CD14-positive monocyte (primary cell): ENCODE results near the gene TSPAN32. TPM values are rescaled to one million over a fixed set of nuclear protein-coding genes. Genes with fewer than 3 reads are reported as not detected.

ENCODE experiments used
- DNase-seq, 3 donors: peaks; one replicate each; pipeline ENCODE4 v3.0.0-alpha.2; 2011 to 2022
- H2AFZ ChIP-seq: 2 replicates; pipeline ENCODE4 v1.6.0; 2012; ENCODE audit warnings: mild to moderate bottlenecking, low read depth, low read length, inconsistent platforms; ENCODE audit not compliant: insufficient read depth, poor library complexity, severe bottlenecking
- H3K27ac ChIP-seq, 2 donors: 1 replicate in 1 of 2; 2 replicates in 1 of 2; pipeline ENCODE4 v1.5.1; 2012 to 2013; ENCODE audit warnings: low read length in 2 of 2, control low read depth in 1 of 2, inconsistent platforms in 1 of 2, low read depth in 1 of 2, mild to moderate bottlenecking in 1 of 2
- H3K27me3 ChIP-seq, 2 donors: one replicate each; pipeline versions ENCODE4 v1.6.0 to v1.6.1; 2011 to 2013; ENCODE audit warnings: low read length in 2 of 2; ENCODE audit not compliant: control insufficient read depth in 2 of 2, insufficient read depth in 2 of 2
- H3K36me3 ChIP-seq, 2 donors: replicated peaks in 1 of 2; 1 replicate in 1 of 2; 2 replicates in 1 of 2; pipeline versions ENCODE4 v1.5.1 to v1.6.1; 2012 to 2013; ENCODE audit warnings: low read length in 2 of 2, control low read depth in 1 of 2, inconsistent platforms in 1 of 2, mild to moderate bottlenecking in 1 of 2; ENCODE audit not compliant: insufficient read depth in 2 of 2, control insufficient read depth in 1 of 2
- H3K4me1 ChIP-seq, 2 donors: 1 replicate in 1 of 2; 2 replicates in 1 of 2; pipeline versions ENCODE4 v1.5.1 to v1.6.1; 2012 to 2013; ENCODE audit warnings: low read length in 2 of 2, control low read depth in 1 of 2, inconsistent platforms in 1 of 2, mild to moderate bottlenecking in 1 of 2, moderate library complexity in 1 of 2; ENCODE audit not compliant: insufficient read depth in 2 of 2, control insufficient read depth in 1 of 2
- H3K4me2 ChIP-seq: replicated peaks from 2 replicates; pipeline ENCODE3; 2012; ENCODE audit warnings: low read length, moderate library complexity, mild to moderate bottlenecking; ENCODE audit not compliant: poor library complexity, severe bottlenecking; ENCODE audit errors: extremely low read depth
- H3K4me3 ChIP-seq, 3 experiments: fragments of 200-600 bp in 1 of 3; sonication (generic) in 1 of 3; replicated peaks in 1 of 3; 1 replicate in 2 of 3; 2 replicates in 1 of 3; pipeline ENCODE4 v1.5.1; 2011 to 2013; ENCODE audit warnings: low read length in 3 of 3, mild to moderate bottlenecking in 3 of 3, control low read depth in 2 of 3, low read depth in 2 of 3, inconsistent platforms in 1 of 3, moderate library complexity in 1 of 3
- H3K79me2 ChIP-seq: 2 replicates; pipeline ENCODE4 v1.6.0; 2012; ENCODE audit warnings: mild to moderate bottlenecking, control low read depth, inconsistent platforms, low read length, moderate library complexity; ENCODE audit not compliant: insufficient read depth
- H3K9ac ChIP-seq: 2 replicates; pipeline ENCODE4 v1.6.0; 2017; ENCODE audit warnings: low read length, mild to moderate bottlenecking; ENCODE audit not compliant: insufficient read depth, poor library complexity, severe bottlenecking
- H3K9me3 ChIP-seq, 2 donors: replicated peaks in 1 of 2; 1 replicate in 1 of 2; 2 replicates in 1 of 2; pipeline versions ENCODE4 v1.5.1 to v1.6.1; 2012 to 2013; ENCODE audit warnings: low read length in 2 of 2, control low read depth in 1 of 2; ENCODE audit not compliant: control insufficient read depth in 1 of 2, insufficient read depth in 1 of 2
- H4K20me1 ChIP-seq: 2 replicates; pipeline ENCODE4 v1.6.0; 2012; ENCODE audit warnings: mild to moderate bottlenecking, low read length, control low read depth, moderate library complexity; ENCODE audit not compliant: insufficient read depth
- H3K27ac Mint-ChIP-seq, 7 donors: one replicate each; pipeline ENCODE4 v1.8.0; 2020; ENCODE audit warnings: mild to moderate bottlenecking in 7 of 7, mixed read lengths in 7 of 7, moderate library complexity in 6 of 7, inconsistent platforms in 2 of 7
- H3K27me3 Mint-ChIP-seq, 3 donors: one replicate each; pipeline ENCODE4 v1.8.0; 2021 to 2022; ENCODE audit warnings: low read depth in 3 of 3, mild to moderate bottlenecking in 3 of 3, mixed read lengths in 3 of 3, moderate library complexity in 3 of 3, inconsistent platforms in 1 of 3
- H3K36me3 Mint-ChIP-seq, 2 donors: one replicate each; pipeline ENCODE4 v1.8.0; 2020; ENCODE audit warnings: mixed read lengths in 2 of 2, inconsistent platforms in 1 of 2, mild to moderate bottlenecking in 1 of 2
- H3K4me1 Mint-ChIP-seq: one replicate; pipeline ENCODE4 v1.8.0; 2020; ENCODE audit warnings: mild to moderate bottlenecking, mixed read lengths
- H3K4me3 Mint-ChIP-seq, 2 donors: one replicate each; pipeline ENCODE4 v1.8.0; 2020; ENCODE audit warnings: mild to moderate bottlenecking in 2 of 2, mixed read lengths in 2 of 2, moderate library complexity in 1 of 2
- H3K9me3 Mint-ChIP-seq, 7 donors: one replicate each; pipeline ENCODE4 v1.8.0; 2020 to 2022; ENCODE audit warnings: mixed read lengths in 7 of 7, mild to moderate bottlenecking in 6 of 7, moderate library complexity in 6 of 7, inconsistent platforms in 2 of 7
- CTCF ChIP-seq: fragments of 200-600 bp; IDR thresholded peaks from one replicate; pipeline ENCODE4 v1.8.0; 2022; ENCODE audit warnings: antibody characterized with exemption, mild to moderate bottlenecking
- WGBS: methylation state at CpG from one replicate; pipeline ENCODE4 v1.1.5; 2013; ENCODE audit warnings: missing lambda C conversion rate; ENCODE audit not compliant: insufficient coverage; 5-methylcytosine and 5-hydroxymethylcytosine counted together
- intact Hi-C, 2 donors: fragments of 100-400 bp; cut with micrococcal nuclease; formaldehyde crosslinking; loops; one replicate each; pipeline versions ENCODE4 v1.15.0 to v1.15.1; 2023
- polyA plus RNA-seq, 3 donors: library from polyadenylated mRNA; depleted of rRNA in 1 of 3; unstranded in 2 of 3; stranded (reverse) in 1 of 3; fragments of 300-500 nt in 2 of 3; fragments of >200 nt in 1 of 3; fragmentation: Illumina TruSeq in 2 of 3; gene quantifications; 1 replicate in 2 of 3; 2 replicates in 1 of 3; pipeline ENCODE4 v1.2.3, GENCODE V29; 2012 to 2021

Gene TSPAN32
- polyA plus RNA-seq, 3 donors, result 34.8 to 136 (median 82.5) TPM

- Histone ChIP-seq H3K4me2 (no peak overlapping the region), H2AFZ (no peak overlapping the region), H3K4me1 (peaks cover 40 to 53% of the 10 kb centered on the region in 2 donors), H3K79me2 (peaks cover 46% of the 10 kb centered on the region), H3K27me3 (peaks cover 0 to 2% of the 10 kb centered on the region in 2 donors), H3K4me3 (no peak overlapping the region), H3K36me3 (peaks cover 29 to 34% of the 10 kb centered on the region in 2 donors), H3K9me3 (no peaks in the 10 kb centered on the region), H4K20me1 (peaks cover 56% of the 10 kb centered on the region), H3K9ac (no peak overlapping the region), H3K27ac (no peak overlapping the region)
- peaks cover 2 to 9% (median 5%) of the 10 kb centered on the region in 3 donors for H3K27me3 Mint-ChIP-seq
- peak overlapping the region in 1 of 7 donors; percentile 14 for H3K27ac Mint-ChIP-seq
- peaks cover 15 to 30% of the 10 kb centered on the region in 2 donors for H3K36me3 Mint-ChIP-seq
- 97% methylated on average over 10 of the region's 14 CpGs for WGBS
- no peak overlapping the region for H3K4me3 Mint-ChIP-seq
- no peak for DNase-seq
- H3K4me1 Mint-ChIP-seq, result peaks cover 58% of the 10 kb centered on the region
- no peak for TF ChIP-seq CTCF
- H3K9me3 Mint-ChIP-seq, result peaks cover 0 to 3% (median 0%) of the 10 kb centered on the region in 7 donors
- intact Hi-C loops, result loop anchor here in 1 of 2 donors (5.0 kb wide), 1 partner anchor 101 kb away; no protein-coding TSS in a partner anchor
Observed at GRCh38 chr11:2298131-2298794, 3.5 kb upstream of the TSPAN32 start.

GRCh38 chr11:2298795-2299761 lies 2.7 kb upstream of the TSPAN32 start:
- peaks cover 54% of the 10 kb centered on the region for H3K79me2 ChIP-seq

More at GRCh38 chr11:2298795-2299761, 2.7 kb upstream of the TSPAN32 start:
- H3K4me1 ChIP-seq, result peaks cover 41 to 53% of the 10 kb centered on the region in 2 donors
- H2AFZ ChIP-seq, result no peak overlapping the region
- peak overlapping the region in 1 of 2 donors; percentile 43 for H3K27ac ChIP-seq
- no peaks in the 10 kb centered on the region for H3K27me3 ChIP-seq
- Mint-ChIP-seq H3K27me3 (peaks cover 0 to 3% (median 0%) of the 10 kb centered on the region in 3 donors), H3K36me3 (peaks cover 15 to 32% of the 10 kb centered on the region in 2 donors), H3K27ac (peak overlapping the region in 4 of 7 donors; percentile 6 to 76 (median 30)), H3K9me3 (no peaks in the 10 kb centered on the region), H3K4me1 (peaks cover 59% of the 10 kb centered on the region), H3K4me3 (peak overlapping the region in 1 of 2 donors; percentile 76)
- intact Hi-C loops, result loop anchor here in 1 of 2 donors (5.0 kb wide), 1 partner anchor 102 kb away; no protein-coding TSS in a partner anchor
- H3K9ac ChIP-seq, result no peak overlapping the region
- H3K9me3 ChIP-seq, result no peaks in the 10 kb centered on the region
- H4K20me1 ChIP-seq, result peaks cover 59% of the 10 kb centered on the region
- no peak for TF ChIP-seq CTCF
- peak overlapping the region in 1 of 3 experiments; percentile 52 for H3K4me3 ChIP-seq
- peak overlapping the region; percentile 58 for H3K4me2 ChIP-seq
- 80% methylated on average over 14 of the region's 18 CpGs for WGBS
- DNase-seq, result peak in 1 of 3 donors; percentile 8
- H3K36me3 ChIP-seq, result peaks cover 29 to 34% of the 10 kb centered on the region in 2 donors
